G401 (cell line): ENCODE data around the gene LMBRD1. TPM values are rescaled to one million over a fixed set of nuclear protein-coding genes. Genes with fewer than 3 reads are reported as not detected.
"Not testable (repeated sequence)": the region's sequence is repeated elsewhere in the genome, so short reads cannot be mapped to it uniquely, and the experiment has no call there.

ENCODE experiments used
- DNase-seq: peaks from one replicate; pipeline ENCODE4 v3.0.0-alpha.2; 2015; ENCODE audit warnings: low spot score
- in situ Hi-C: cut with HindIII; loops from 2 replicates; pipeline ENCODE4 v1.10.0; 2016; ENCODE audit warnings: low sequenced_read_pairs, mixed read lengths
- total RNA-seq: library from RNA; depleted of rRNA; stranded (reverse); fragments of >200 nt; shearing (Covaris generic); gene quantifications from 2 replicates; pipeline ENCODE4 v1.2.3, GENCODE V29; 2014; rRNA removed

LMBRD1 gene
- 12.0 and 19.5 TPM in 2 replicates for total RNA-seq

DNA sequence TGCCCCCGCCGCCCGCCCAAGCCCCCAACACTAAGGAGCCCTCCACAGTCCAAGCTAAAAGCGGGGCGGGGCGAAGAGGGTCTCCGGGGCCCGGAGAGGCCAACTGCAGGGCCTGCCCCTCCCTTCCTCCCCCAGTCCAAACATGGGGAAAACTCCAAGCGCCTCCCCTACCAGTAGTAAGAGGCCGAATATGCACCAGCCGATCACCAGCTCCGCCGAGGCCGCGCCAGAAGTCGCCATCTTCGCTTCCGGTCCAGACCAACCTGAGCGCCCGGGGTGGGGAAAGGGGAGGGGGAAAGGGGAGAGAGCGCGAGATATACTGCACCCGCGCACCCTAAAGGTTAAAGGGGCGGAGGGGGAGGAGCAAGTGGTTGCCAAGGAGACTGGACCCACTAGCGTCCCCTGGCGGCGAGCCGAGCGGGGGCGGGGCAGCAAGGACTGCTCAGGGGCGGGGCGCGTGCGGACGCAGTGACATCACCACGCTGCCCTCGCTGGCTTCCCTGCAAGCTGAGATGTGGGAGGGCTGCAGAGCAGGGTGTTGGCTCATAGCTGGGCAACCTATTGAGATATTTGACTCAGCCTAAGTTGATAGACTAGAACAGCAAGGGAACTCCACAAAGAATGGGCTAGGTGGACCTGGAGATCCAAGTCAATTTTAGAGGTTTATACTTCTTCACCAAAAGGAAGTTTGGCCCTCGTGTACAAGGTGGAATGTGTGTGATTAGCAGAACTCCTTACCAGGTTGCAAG lies at the start of gene LMBRD1:
TSS of gene LMBRD1 (minus strand) at position 369 of the 749 bp plus-strand sequence. CDS start at position 240, 129 bp downstream.
- peak; percentile 96 for DNase-seq
- in situ Hi-C loops: no loop called here

DNA sequence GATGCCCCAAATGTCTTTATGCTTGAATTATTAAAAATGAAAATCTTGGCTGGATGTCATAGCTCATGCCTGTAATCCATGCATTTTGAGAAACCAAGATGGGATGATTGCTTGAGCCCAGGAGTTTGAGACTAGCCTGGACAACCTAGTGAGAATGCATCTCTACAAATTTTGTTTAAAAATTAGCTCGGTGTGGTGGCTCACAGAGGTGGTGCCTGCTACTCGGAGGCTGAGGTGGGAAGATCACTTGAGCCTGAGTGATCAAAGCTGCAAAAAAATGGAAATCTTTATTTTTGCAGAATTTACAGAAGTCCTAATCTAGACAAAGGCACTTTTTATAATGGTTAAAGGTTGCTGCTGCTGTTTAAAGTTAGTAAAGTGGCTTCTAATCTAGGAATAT lies 49.5 kb upstream of the LMBRD1 start:
- DNase-seq: no peak
- in situ Hi-C loops: no loop called here

DNA sequence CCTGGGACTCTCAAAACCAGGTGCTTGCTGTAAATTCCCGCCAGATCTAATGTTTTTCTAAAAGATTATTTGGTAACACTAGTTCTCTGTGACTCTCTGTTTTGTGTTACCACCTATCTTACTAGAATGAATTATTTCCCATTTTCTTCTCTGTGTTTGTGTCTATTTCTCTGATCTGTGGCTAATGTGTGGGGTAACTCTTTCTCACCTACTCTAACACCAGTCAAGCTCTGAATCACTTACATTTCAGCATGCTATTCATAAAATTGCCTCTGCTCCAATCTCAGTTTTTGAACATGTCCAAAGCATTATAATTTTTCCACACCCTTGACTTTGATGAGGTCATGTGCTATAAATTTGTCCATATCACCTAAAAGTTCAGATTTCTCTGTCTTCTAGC lies 46.4 kb upstream of the LMBRD1 start:
- no peak for DNase-seq
- in situ Hi-C loops: no loop called here

DNA sequence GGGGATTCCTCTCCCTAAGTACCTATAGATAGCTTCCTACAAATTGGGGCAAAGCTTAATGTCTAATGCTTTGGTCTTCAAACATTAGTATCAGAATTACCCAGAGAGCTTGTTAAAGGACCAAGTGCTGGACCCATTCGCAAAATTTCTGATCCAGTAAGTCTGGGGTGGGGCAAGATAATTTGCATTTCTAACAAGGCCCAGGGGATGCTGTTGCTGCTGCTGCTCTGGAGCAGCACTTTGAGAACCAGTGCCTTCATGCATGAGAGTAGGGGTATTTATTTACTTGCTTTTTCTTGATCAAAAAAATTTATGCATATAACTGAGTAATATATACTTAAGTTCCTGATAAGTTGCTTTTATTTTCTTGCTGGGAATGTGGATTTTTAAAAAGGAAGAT lies 45.1 kb upstream of the LMBRD1 start:
- DNase-seq: no peak
- in situ Hi-C loops: no loop called here

DNA sequence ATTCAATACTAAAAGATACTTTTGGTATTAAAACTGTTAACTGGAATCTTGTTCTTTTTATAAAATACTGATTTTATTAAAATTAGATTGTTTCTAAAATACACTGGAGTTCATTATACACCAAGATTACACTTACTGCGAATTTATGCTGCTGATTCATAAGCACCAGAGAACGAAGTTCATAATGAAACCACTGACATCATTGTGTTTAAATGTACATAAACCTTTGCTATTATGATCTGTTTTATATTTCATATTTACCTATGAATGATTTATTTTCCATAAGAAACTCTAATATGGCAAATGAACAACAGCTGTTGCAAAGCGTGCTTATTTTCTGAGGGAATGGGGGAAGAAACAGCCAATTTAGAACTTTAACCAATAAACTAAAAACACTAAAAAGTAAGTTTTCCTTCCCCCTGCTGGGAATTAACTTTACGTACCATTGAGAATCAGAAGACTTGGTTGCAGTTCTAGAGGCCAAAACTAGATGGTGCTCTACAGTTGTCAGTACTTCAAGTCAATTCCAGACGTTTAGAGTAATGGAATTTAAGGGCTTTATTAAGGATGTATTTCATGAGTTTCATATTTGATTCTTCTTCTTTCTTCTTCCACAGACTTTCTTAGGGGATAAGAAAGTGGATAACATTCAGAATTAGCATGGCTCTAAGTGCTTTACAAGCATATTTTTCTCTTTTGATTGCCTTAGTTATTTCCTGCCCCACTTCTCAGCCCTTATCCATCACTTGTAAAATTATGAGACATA lies 38.8 kb upstream of the LMBRD1 start:
- in situ Hi-C loops: no loop called here
- peak; percentile 69 for DNase-seq

DNA sequence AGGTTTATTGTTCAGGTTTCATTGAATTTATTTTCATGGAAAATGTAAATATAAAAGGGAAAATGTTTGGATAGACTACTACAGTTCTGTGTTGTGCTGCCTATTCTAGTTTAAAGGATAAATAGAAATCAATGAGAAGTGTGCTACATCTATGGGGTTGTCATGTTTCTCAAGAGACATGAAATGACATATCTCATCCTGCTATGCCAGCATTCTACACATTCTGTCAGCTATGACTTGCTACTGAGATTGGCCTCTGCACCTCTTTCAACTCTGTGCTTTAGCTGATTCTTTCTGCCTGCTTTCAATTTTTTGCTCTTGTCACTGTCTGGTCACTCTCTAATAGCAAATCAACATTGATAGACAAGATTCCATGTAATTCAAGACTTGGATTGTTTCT lies 35.7 kb upstream of the LMBRD1 start:
- in situ Hi-C loops: no loop called here
- no peak for DNase-seq

DNA sequence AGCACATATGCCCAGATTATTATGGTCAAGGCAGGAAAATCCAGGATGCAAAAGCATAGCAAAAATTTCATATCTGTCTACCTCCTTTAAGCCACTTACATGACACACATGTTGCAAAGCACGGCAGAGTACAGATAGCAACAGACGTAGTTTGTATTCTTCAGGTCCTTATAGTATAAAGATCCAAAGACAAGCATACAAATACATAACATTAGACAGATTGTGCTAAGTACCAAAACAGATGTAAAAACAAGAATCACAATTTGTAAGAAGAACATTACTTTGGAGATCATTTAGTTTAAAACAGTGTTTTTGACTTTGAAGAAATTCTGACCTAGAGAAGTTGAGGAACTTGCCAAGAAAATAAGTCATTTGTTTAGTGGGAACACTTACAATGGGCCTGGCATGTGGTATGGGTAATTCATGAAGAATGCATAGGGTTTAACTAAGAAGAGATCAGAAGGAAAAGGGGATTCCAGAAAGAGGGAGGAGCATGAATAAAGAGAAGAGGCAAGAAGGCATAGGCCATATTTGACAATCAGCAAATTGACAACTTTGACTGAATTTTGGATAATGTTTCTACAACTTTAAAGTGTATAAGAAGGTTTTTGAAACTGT lies 30.6 kb upstream of the LMBRD1 start:
- in situ Hi-C loops: no loop called here
- no peak for DNase-seq

DNA sequence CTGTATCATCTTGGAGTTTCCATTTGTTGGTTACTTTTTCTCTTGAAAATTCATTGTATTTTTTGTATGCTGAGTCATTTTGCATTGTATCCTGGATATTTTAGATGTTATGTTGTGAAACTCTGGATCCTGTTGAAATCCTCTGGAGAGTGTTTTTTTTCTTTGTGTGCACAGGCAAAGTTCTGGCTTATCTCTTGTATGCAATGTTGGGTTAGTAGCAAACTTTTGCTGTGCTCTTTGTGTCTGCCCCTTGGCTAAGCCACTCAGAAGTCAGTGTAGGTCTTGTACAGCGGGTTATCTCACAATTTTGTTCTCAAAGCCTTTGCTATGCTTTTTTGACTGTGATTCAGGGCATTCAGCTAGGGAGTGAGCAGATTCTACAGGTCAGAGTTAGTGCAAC lies 29.1 kb upstream of the LMBRD1 start:
- in situ Hi-C loops: no loop called here
- no peak for DNase-seq

DNA sequence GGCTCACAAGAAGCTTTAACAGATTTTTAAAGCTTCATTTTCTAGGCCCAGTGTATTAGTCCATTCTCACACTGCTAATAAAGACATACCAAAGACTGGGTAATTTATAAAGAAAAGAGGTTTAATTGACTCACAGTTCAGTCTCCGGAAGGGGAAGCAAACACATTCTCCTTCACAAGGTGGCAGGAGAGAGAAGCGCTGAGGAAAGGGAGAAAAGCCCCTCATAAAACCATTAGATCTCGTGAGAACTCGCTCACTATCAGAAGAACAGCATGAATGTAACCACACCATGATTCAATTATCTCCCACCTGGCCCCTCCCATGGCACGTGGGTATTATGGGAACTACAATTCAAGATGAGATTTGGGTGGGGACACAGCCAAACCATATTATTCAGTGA lies 27.5 kb upstream of the LMBRD1 start:
- in situ Hi-C loops: not testable (repeated sequence)

DNA sequence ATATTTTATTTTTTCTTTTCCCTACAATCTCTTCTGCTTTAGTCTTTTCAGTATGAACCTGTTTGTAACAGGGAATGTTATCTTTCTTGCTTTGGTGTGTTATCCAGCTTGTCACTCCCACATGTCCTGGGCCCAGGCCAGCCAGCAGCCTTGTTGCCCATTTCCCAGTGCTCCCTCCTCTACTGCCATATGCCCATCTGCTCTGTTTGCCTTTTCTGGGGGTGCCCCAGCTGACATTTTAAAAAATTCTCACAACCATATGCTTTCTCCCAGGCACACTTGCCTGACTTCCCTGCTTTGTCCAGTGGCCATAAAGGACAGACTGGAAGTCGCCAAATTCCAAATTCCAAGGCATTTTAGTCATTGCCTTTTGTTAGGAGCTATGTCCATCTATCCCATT lies 23.6 kb upstream of the LMBRD1 start:
- DNase-seq: peak; percentile 96
- in situ Hi-C loops: no loop called here

More for the DNA sequence above, 27.5 kb upstream of the LMBRD1 start:
- not testable (repeated sequence) for DNase-seq

DNA sequence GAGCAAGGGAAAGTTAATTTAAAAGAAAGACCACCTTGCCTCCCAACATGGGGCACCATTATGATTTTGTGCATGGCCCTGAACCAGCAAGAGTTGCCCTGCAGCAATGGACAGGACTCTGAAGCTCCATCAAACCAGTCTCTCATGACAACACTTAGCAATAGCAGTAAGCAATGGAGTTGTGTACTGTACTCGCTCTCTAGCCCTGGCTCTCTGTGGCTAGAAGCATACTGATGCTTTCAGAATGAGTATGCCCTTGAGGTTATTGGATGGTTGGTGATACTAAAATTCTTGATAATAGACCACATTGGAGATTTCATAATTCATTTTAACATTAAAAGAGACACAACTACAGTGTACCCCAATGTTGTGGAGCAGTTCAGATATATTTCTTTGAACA lies 23.2 kb upstream of the LMBRD1 start:
- DNase-seq: no peak
- in situ Hi-C loops: no loop called here

DNA sequence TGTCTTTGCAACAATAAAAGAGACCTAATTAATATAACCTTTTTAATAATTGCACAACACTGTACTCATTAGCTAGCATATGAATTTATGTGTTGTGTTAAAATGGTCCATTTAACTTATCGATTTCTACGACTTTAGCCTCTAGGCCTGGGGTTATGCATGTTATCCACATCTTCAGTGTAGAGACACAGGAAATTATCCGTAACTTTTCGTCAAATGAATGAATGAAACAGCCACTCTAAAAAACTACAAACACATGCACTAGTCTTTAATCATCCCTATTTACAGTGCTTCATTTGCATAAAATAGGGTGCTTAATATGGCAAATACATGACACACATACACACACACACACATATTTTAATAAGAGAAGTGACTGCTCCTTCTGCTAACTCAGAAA lies 22.3 kb upstream of the LMBRD1 start:
- in situ Hi-C loops: no loop called here
- DNase-seq: no peak

DNA sequence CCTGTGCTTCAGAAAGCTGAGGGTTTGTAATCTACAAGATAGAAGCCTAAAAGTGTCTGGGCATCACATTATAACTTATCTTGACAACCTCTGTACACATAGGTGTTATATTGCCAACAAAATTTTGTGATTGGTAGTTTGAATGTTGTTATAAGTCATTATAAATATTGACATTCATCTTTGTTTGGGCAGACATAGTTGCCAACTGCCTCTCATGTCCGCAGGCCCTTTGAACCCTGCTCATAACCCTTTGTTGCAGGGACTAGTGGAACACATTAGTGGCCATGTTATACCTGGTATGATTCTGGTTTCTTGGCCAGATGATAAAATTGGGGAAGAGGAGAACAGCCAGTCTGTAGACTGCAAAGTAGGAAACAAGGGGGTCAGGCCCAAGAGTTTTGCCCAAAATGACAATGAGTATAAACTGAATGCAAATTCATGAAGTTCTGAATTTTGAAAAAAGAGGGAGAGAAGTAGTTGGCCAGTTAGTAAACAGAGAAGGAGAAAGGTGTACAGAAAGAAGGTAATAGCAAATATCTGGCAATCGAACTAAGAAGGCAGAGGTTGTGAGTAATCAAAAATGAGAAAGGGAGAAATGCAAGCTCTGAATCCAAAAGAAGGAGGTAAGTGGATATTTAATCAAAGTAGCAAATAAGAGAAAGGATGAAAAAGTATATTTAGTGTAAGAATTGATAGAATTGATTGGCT lies 21.6 kb upstream of the LMBRD1 start:
- no peak for DNase-seq
- in situ Hi-C loops: no loop called here

DNA sequence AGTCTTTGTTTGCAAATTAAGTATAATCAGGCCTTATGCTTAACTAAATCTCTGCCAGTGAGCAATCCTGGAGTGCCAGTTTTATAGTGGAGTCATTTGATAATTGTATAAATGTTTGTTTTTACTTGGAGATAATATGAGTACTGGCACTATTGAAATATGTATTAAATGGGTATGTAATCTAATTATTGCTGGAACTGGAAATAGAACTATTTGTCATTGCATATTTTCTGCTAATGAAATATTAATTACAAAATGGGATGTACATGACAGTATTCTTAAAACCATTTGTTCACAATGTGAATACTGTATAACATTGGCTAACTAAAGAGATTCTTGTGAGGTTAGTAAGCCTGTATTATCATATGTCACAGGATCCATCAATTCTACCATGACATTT lies 20.5 kb upstream of the LMBRD1 start:
- DNase-seq: no peak
- in situ Hi-C loops: no loop called here

DNA sequence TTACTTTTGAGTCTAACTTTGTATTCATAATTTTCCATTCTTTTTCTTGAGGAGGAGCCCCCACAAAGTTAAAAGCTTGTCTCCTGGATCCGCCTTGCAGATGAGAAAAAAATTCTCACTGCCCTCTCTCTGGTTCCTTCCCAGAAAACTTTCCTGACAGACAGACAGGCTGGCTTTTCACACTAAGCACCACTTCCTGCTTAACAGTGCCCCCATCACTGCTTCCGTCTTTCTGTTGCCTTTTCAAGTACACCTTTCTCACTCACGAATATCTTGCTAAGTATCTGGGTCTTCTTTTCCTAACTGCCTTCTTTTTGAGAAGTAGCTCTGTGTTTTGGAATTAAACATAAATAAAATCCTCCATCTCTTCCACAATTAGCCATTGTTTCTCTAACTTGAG lies 19.8 kb upstream of the LMBRD1 start:
- DNase-seq: no peak
- in situ Hi-C loops: no loop called here

DNA sequence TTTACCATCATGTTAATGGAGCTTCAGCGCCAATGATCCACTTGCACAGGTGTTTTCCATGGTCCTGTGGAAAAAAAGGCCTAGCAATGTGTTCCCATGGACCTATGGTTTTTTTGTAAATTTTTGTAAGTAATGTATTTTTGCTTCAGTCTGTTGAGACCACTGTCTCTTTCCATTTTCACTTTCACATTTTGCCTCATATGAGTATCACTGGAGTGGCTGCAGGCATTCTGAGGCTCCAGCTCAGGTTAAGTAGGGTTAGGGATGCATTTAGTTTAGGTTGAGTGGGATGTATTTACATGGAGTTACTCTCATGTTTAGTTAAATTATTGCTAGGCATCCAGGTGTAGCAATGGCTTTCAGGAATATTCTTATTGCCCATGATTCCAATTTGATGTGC lies 19.2 kb upstream of the LMBRD1 start:
- in situ Hi-C loops: no loop called here
- no peak for DNase-seq

DNA sequence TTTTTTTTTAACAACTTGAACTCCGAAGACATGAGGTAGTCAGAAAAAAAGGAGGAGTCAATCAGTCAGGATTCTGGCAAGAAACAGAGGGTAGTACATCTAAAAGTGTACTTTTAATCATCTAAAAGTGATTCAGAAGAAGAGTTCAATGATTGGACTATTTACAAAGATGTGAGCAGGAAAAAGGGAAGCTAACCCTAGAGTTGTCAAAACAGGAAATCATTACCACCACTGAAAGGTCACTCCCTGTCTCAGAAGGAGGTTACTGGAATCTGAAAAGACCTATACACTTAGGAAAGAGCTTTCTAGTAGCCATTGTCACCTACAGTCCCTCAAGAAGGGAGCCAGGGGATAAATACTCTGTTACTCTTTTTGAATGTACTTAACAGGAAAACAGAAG lies 16.7 kb upstream of the LMBRD1 start:
- in situ Hi-C loops: no loop called here

DNA sequence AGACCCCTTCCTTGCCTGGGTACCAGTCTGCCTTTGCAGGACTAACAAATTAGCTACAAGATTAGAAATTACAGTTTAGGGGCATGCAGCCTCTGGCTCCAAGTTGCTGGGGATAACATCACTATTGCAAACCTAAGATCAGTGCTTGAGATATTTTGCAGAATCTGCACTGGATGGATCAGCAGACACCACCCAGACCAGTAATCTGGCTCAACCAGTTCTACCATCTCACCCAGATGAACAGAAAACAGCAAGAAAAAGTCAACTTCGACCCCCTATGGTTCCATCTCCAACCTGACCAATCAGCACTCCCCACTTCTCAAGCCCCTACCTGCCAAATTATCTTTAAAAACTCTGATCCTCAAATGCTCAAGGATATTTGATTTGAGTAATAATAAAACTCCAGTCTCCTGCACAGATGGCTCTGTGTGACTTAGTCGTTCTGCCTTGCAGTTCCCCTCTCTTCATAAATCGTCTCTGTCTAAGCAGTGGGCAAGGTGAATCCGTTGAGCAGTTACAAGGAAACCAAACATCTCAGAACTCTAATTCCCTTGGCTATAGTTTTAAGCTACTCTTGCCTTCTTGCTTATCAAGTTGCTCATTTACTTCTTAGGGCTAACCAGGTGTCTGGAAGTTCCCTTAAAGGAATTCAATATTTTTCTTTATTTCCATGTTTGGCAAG lies 16.1 kb upstream of the LMBRD1 start:
- no peak for DNase-seq
- in situ Hi-C loops: no loop called here

More for the DNA sequence above, 16.7 kb upstream of the LMBRD1 start:
- no peak for DNase-seq

DNA sequence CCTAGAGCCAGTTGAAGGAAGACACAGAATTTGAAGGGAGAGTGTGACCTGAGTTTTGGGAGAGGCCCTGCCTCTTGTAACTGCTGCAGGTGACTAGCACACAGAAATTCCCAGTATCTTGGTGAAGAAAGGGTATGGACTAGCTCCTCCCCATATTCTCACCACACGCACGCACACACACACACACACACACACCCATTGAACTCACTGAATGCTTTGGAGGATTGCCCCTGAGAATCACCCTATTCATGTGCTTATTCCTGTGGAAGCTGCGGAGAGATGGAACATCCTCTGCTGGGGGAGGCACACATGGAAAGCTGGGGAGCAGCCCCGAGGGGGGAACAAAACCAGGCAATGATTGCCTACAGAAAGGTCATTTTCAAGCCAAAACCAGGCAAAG lies 6.2 kb upstream of the LMBRD1 start:
- no peak for DNase-seq
- in situ Hi-C loops: no loop called here
